Mucosa of stomach (tissue), 1 donor: ENCODE data around the gene PCSK4.
"Not testable (repeated sequence)": the region's sequence is repeated elsewhere in the genome, so short reads cannot be mapped to it uniquely, and the experiment has no call there.

Source experiments
- H3K27me3 ChIP-seq: one replicate; pipeline ENCODE4 v1.7.0; 2013; ENCODE audit warnings: mild to moderate bottlenecking, low read length; ENCODE audit not compliant: control insufficient read depth, insufficient read depth
- H3K36me3 ChIP-seq: one replicate; pipeline ENCODE4 v1.7.0; 2013; ENCODE audit warnings: low read length; ENCODE audit not compliant: control insufficient read depth, insufficient read depth
- H3K4me1 ChIP-seq: one replicate; pipeline ENCODE4 v1.7.0; 2013; ENCODE audit warnings: mild to moderate bottlenecking, low read length; ENCODE audit not compliant: control insufficient read depth, insufficient read depth
- H3K4me3 ChIP-seq: one replicate; pipeline ENCODE4 v1.7.0; 2013; ENCODE audit warnings: low read length
- H3K9ac ChIP-seq: one replicate; pipeline ENCODE4 v1.7.0; 2013; ENCODE audit warnings: mild to moderate bottlenecking, low read length, moderate library complexity
- H3K9me3 ChIP-seq: one replicate; pipeline ENCODE4 v1.7.0; 2013; ENCODE audit warnings: mild to moderate bottlenecking, low read length, moderate library complexity; ENCODE audit not compliant: control insufficient read depth
- donor health status: Pancreatic carcinoma.

Gene PCSK4

GRCh38 chr19:1499231-1499630 is 9.1 kb upstream of the PCSK4 start:
- H3K9me3 ChIP-seq, H3K36me3 ChIP-seq, H3K4me3 ChIP-seq, H3K9ac ChIP-seq: not testable (repeated sequence)
- Histone ChIP-seq H3K27me3 (peaks cover 41% of the 10 kb centered on the region), H3K4me1 (peaks cover 18% of the 10 kb centered on the region)

GRCh38 chr19:1497578-1498235 is 7.6 kb upstream of the PCSK4 start:
- Histone ChIP-seq H3K36me3 (no peaks in the 10 kb centered on the region), H3K4me1 (peaks cover 9% of the 10 kb centered on the region), H3K4me3 (no peak overlapping the region), H3K27me3 (peaks cover 26% of the 10 kb centered on the region), H3K9me3 (no peaks in the 10 kb centered on the region), H3K9ac (no peak overlapping the region)

- no peaks in the 10 kb centered on the region for H3K36me3 ChIP-seq
- no peak overlapping the region for H3K9ac ChIP-seq
- H3K4me1 ChIP-seq = peaks cover 9% of the 10 kb centered on the region
- peaks cover 24% of the 10 kb centered on the region for H3K27me3 ChIP-seq
- no peak overlapping the region for H3K4me3 ChIP-seq
- no peaks in the 10 kb centered on the region for H3K9me3 ChIP-seq
These were observed 6.8 kb upstream of the PCSK4 start for GRCh38 chr19:1496714-1497577.

- Histone ChIP-seq H3K36me3 (no peaks in the 10 kb centered on the region), H3K4me3 (no peak overlapping the region), H3K4me1 (peaks cover 16% of the 10 kb centered on the region), H3K9me3 (no peaks in the 10 kb centered on the region), H3K27me3 (peaks cover 27% of the 10 kb centered on the region), H3K9ac (no peak overlapping the region)
These were observed 5.9 kb upstream of the PCSK4 start for GRCh38 chr19:1495799-1496713.

GRCh38 chr19:1495051-1495798 is 5.1 kb upstream of the PCSK4 start:
- Histone ChIP-seq H3K9ac (no peak overlapping the region), H3K4me1 (peaks cover 14% of the 10 kb centered on the region), H3K9me3 (no peaks in the 10 kb centered on the region), H3K4me3 (no peak overlapping the region), H3K36me3 (no peaks in the 10 kb centered on the region), H3K27me3 (peaks cover 26% of the 10 kb centered on the region)

- Histone ChIP-seq H3K9ac (no peak overlapping the region), H3K36me3 (no peaks in the 10 kb centered on the region), H3K4me3 (no peak overlapping the region), H3K9me3 (no peaks in the 10 kb centered on the region), H3K27me3 (peaks cover 26% of the 10 kb centered on the region), H3K4me1 (peaks cover 21% of the 10 kb centered on the region)
These were observed 4.1 kb upstream of the PCSK4 start for GRCh38 chr19:1494115-1494815.

- Histone ChIP-seq H3K4me1 (peaks cover 21% of the 10 kb centered on the region), H3K36me3 (no peaks in the 10 kb centered on the region), H3K27me3 (peaks cover 19% of the 10 kb centered on the region), H3K4me3 (no peak overlapping the region), H3K9me3 (no peaks in the 10 kb centered on the region), H3K9ac (no peak overlapping the region)
These were observed 2.4 kb upstream of the PCSK4 start for GRCh38 chr19:1492474-1493006.

- Histone ChIP-seq H3K27me3 (peaks cover 14% of the 10 kb centered on the region), H3K36me3 (no peaks in the 10 kb centered on the region), H3K9me3 (no peaks in the 10 kb centered on the region), H3K4me1 (peaks cover 16% of the 10 kb centered on the region), H3K9ac (no peak overlapping the region), H3K4me3 (peak overlapping the region; percentile 19)
These were observed 1.7 kb upstream of the PCSK4 start for GRCh38 chr19:1491849-1492170.

- Histone ChIP-seq H3K4me1 (peaks cover 16% of the 10 kb centered on the region), H3K9me3 (no peaks in the 10 kb centered on the region), H3K36me3 (no peaks in the 10 kb centered on the region), H3K4me3 (peak within 1 kb of the TSS; percentile 47), H3K9ac (peak within 1 kb of the TSS; percentile 74), H3K27me3 (peaks cover 9% of the 10 kb centered on the region)
These were observed 1.1 kb upstream of the PCSK4 start, which contains the start of gene REEP6 for GRCh38 chr19:1491114-1491848. REEP6 (plus strand) TSS chr19:1491181; CDS start chr19:1491270, 89 bp downstream.

GRCh38 chr19:1489463-1490310 is 463 bp downstream of the PCSK4 start:
- Histone ChIP-seq H3K36me3 (no peaks in the 10 kb centered on the region), H3K4me3 (peak overlapping the region; percentile 47), H3K9ac (peak overlapping the region; percentile 74), H3K27me3 (peaks cover 7% of the 10 kb centered on the region), H3K9me3 (no peaks in the 10 kb centered on the region), H3K4me1 (peaks cover 16% of the 10 kb centered on the region)
